Erythroblast (primary cell): Measurements from ENCODE around the gene GJB3.

ENCODE experiments used
- GATA1 ChIP-seq: IDR thresholded peaks from 2 replicates; pipeline ENCODE4 v1.6.1; 2011; ENCODE audit warnings: low read depth, mild to moderate bottlenecking, control low read depth, low read length, moderate library complexity
- POLR2A ChIP-seq: IDR thresholded peaks from 2 replicates; pipeline ENCODE4 v1.6.1; 2011; ENCODE audit warnings: mild to moderate bottlenecking, low read length

GRCh38 chr1:34755961-34756360, 25.1 kb upstream of the GJB3 start:
- no peak for TF ChIP-seq POLR2A
- no peak for TF ChIP-seq GATA1
